Stimulated activated CD4-positive, alpha-beta T cell treated with anti-CD3 and anti-CD28 coated beads, TNF-alpha, amount 100 ng/mL, for 1 hour (primary cell): ENCODE measurements around the gene NCKAP5.

ENCODE experiments used
- DNase-seq, 3 donors: peaks; one replicate each; pipeline ENCODE4 v3.0.0-alpha.2; 2020; ENCODE audit warnings: low read depth in 3 of 3, low spot score in 1 of 3

Gene NCKAP5

DNA sequence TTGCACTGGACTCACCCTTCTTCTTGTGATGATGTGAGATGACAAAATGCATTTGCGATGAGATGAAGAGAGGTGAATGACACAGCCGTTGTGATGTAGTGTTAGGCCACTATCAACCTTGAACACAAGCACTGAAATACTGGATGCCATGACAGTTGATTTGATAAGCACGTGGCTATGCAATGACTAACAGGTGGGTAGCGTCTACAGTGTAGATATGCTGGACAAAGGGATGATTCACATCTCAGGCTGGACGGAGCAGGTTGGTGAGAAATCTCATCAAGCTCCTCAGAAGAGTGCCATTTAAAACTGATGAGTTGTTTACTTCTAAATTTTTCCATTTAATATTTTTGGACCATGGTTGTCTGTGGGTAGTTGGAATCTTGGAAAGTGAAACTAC lies 522.5 kb downstream of the NCKAP5 start:
- DNase-seq: no peak

DNA sequence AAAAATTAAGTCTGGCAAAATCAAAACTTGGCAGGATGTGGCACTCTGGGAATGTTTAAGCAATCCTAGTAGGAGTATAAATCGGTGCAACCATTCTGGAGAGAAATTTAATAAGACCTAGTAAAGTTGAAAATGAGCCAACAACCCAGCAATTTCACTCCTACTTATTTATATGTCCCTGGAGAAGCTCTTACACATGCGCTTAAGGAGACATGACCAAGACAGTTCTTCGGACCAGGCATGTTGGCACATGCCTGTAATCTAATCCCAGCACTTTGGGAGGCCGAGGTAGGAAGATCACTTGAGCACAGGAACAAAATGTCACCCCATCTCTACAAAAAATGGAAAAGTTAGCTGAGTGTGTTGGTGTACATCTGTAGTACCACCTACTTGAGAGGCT lies 523.7 kb downstream of the NCKAP5 start:
- DNase-seq: no peak

DNA sequence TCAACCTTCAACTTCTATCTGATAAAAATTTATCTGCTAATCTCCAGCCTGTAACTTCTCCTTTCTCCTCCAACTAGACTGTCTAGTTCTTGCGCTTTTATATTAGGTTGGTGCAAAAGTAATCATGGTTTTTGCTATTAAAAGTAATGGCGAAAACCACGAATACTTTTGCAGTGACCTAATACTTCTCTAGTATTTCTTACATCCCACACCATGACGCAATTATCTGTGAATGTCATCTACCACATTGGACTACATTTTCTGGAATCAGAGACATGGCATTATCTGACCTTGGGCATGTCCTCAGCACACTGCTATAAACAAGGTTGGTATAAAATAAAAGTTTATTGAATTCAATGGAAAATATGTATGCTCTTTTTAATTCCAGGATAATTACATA lies 528.1 kb downstream of the NCKAP5 start:
- DNase-seq: no peak

DNA sequence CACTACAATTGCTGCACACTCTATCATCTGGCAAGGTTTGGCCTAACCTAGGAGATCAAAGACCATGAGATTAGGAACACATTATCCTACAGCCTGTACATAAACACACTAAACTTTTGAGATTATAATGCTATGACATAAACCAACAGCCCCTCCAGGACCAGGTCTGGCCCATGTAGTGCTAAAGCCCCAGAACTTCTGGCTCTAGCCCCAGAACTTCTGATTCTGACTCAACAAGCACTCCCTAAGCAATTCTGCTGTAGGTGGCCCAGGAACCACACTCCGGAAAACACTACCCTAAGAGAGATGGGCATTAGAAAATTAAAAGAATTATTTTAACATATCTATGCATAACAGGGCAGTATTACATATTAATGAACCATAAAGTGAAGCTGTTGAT lies 528.7 kb downstream of the NCKAP5 start:
- no peak for DNase-seq

DNA sequence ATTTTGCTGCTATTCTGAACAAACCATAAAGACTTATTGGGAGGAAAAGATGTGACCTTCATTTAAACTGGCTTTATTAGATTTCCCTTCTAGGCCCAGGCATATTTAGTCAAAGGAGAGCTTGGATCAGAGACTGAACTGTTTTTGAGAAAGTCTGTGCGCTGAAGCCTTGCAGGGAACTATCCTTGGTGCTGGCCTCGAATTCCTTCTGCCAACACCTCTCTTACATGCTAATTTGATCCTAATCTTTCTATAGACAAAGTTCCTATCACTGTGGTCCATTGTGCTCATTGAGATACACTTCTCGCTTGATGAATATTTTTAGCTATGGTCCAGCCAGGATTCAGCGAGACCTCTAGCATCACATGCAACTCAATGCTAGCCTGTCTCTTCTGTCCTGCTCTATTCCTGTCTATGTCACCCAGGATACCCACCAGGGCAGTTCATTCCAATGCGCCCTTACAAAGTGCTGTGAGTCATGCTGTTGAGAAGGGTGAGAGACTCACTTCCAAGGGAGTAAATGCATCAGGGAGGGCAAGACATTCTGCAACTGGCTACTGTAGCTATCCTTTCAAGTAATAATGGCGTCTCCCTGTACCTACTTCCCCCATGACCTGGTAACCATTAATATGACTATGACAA lies 541.6 kb downstream of the NCKAP5 start:
- DNase-seq: no peak

DNA sequence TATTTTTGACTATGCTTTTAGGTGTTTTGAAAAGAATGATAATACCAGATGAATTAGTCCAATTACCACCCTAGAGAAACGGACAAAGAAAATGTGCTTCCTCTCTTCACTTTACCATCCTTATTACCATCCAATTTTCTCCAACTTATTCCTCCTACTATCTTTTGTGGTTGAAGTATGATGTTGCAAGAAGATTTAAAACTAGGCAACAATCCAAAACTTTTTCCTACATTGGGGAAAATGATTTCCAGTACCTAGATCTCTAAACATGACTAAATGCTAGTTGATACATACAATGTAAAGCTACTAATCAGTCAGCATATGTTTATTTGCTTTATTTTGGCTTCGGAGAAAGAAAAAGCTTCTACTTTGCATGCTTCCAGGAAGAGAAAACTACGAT lies 543.3 kb downstream of the NCKAP5 start:
- no peak for DNase-seq

DNA sequence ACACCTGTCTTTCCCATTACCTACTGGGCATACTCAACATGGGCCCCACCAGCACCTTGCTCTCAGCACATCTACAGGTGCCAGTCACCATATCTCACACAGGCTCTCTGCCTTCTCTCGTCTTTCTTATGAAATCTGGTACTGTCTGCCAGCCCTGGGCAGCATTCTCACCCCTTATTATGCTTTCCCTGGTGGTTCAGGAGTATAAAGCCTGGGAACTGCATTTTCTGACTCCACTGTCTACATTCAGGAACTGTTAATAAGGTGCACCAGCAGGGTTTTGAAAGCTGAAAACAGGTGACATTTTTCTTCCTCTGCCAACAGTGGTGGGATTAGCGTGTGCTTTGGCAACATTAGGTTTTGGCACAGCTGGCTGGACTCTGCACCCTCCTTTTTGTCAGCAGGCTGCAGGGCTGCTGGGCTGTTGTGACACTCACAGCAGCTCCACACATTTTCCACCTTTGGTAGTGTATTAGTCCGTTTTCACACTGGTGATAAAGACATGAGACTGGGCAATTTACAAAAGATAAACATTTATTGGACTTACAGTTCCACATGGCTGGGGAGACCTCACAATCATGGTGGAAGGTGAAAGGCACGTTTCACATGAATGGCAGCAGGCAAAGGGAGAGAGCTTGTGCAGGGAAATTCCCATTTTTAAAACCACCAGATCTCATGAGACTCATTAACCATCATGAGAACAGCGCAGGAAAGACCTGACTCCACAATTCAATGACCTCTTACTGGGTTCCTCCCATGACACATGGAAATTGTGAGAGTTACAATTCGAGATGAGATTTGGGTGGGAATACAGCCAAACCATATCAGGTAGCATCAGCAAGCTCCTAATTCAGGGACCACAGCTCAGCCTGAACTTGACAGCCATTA lies 555.2 kb downstream of the NCKAP5 start:
- no peak for DNase-seq

DNA sequence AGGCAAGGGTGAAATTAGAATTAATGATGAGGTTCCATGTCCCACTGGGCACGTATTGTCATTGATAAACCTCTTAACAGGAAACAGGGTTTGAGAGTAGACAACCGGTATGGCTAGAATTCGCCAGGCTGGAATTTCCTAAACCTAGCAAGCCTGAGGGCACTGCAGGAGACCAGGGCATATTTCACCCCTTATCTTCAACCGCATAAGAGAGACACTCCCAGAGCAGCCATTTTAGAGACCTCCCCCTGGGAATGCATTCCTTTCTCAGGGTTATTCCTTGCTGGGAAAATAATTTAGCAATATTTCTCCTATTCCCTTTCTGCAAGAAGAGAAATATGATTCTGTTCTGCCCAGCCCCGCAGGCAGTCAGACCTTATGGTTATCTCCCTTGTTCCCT lies 563.6 kb downstream of the NCKAP5 start:
- DNase-seq: no peak

DNA sequence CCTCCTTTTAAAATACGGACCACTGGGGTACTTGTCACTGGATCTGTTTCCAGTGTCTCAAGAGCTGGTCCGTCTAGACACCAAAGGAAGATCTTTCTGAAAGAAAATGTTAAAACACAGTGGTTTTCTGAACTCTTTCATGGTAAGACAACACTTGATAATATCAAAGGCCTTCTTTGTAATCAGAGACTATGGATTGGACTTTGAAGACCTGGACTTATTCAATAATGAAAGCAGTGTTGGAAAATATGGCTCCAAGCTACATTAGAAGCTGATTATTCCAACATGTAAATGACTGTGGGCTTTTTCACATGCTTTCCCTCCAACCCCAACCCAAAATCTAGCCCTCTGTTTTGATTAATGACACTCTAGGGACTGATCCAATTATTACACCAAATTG lies 568.8 kb downstream of the NCKAP5 start:
- no peak for DNase-seq

DNA sequence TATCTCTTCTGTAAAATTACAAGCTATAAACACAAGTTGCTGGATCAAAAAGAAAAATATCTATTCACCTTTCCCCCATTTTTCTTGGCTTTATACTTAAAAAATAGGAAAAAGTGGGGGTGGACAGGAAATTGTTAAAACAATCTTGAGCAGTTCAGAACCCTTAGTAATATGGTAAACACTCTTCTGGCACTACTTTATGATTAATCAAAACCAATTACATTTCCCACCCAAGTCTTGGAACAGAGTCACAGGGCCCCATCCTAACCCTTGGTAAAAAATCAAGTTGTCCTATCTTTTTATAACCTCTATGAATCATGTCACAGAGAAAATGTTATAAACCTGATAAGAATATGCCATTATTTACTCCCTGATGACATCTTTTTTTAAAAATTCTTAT lies 570.0 kb downstream of the NCKAP5 start:
- no peak for DNase-seq

DNA sequence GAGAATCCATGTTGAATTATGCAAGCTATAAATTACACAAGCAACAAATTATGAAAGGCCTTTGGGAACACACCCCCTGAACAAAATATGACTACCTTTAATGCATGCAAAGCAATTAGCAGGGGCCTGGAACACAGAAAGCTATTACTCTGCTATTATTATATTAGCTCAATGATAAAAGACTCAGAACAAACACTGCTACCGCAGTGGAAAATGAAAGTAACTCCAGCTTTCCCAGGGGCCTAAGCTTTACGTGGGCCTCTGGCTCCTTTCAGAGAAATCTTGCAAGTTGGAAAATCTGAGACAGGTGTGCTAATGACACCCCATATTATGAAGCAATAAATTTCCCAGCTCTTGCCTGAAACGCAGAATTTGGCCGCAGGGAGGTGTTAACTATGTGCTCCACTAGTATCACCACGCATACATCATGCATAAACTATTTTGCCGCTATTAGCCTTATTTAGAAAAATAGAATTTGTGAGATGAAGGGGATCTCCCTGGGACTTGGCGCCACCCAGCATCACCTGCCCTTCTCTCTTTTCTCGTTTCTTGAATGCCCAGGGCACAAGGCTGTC lies 576.7 kb downstream of the NCKAP5 start:
- DNase-seq: no peak

DNA sequence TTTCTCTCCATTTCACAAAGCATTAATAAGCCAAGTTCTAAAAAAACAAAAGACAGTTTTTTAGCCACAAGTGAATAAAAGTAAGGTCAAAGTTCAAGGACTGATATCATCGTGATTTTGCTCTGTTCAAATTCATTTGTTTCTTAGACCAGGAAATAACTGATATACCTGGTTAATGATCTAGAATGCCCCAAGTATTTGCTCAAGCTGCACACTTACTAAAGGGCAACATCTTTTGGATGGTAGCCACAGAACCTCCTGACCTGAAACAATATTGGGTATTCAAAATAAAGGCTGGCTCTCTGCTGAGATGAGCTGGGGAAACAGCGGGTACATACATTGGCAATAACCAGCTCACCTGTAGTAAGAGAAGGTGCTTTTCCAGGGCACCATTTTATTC lies 583.5 kb downstream of the NCKAP5 start:
- no peak for DNase-seq

DNA sequence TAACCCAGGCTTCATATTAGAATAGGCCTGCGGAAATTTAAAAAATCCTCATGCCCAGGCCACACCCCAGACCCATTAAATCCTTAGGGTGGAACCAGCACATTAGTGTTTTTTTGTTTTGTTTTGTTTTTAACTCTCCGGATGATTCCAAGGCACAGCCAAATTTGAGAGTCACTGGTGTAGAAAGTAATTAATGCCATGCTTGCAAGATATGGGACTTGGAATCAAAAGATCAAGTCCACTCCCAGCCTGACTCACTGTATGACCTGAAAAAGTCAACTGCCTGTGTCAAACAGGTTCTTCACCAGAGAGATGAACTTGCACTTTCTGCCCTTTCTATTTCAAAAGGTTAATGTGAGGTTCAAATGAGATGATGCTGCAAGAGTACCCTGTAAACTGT lies 588.0 kb downstream of the NCKAP5 start:
- no peak for DNase-seq

DNA sequence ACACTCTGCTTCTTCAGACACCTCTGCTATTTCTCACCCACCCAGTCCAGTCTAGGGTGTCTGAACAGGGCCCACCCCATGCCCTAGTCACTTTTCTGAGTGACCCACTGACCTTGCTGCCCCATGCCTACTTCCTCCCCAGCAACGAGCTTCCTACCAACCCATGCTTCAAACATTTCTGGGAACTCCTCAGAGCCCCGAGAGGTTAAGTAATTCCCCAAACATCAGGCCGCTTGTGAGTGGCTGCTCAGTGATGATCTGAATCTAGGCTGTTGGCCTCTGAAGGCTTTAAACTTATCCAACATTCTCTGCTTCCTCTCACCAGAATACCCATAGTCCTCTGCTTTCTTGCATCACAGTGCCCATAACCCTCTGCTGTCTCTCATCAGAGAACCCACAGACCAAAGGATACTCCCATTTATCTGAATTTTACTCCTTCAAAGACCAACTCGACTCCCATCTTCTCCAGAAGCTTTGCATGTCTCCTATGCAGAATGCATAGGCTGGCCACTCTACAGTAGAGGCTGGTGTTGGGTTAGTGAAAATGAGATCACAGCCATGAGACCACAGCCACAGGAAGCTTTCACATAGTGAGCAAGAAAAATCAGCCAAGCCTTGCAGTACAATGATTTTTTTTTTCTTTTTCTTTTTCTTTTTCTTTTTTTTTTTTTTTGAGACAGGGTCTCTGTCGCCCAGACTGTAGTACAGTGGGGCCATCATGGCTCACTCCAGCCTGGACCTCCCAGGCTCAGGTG lies 588.7 kb downstream of the NCKAP5 start:
- no peak for DNase-seq

DNA sequence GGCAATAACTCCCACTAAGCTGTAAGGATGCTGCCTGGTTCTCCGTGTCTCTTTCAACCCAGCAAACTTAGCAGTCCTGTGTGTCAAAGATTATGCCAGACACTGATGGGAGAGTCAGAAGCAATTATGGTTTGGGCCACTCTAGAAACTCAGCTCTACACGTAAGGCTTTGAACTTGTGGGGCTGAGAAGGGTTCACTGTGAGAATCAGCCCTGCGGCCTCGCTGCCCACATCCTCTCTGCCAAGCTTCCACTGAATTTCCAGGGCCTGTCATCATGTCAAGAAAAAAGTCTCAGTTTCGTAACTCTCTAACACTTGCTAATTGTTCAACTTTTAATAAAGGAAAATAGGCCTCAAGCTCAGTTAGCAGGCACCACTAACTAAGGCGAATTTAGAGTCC lies 589.4 kb downstream of the NCKAP5 start:
- DNase-seq: no peak

DNA sequence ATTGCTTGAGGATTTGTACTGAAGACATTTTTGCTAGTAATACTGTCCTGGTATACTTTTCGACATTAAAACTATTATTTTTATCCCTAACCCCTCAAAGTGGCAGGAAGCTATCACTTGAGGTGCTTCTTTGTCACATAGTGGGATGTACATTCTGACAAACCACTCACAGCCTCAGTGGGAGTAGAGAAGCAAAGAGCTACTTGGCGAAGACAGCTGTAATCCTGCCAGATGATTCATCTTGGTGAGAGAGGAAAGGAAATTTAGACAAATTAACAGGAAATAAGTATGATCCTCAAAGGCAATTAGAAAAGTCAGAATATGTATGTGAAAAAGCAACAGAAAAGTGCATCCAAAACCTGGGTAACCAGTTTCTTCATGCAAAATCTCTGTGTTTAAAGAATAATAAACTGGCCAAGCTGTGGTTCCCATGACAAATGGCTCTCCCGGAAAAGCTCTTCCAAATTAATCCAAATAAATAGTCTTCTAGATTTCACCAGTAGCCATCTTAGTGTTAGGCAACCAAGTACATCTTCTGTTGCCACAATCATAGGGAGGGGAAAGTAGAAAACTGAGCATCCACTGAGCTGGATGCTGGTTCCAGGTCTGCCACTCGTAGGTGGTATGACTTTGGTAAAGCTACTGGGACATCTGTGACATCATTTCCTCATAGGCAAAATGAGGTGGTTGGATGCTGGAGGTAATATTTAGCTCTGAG lies 590.3 kb downstream of the NCKAP5 start:
- DNase-seq: no peak

DNA sequence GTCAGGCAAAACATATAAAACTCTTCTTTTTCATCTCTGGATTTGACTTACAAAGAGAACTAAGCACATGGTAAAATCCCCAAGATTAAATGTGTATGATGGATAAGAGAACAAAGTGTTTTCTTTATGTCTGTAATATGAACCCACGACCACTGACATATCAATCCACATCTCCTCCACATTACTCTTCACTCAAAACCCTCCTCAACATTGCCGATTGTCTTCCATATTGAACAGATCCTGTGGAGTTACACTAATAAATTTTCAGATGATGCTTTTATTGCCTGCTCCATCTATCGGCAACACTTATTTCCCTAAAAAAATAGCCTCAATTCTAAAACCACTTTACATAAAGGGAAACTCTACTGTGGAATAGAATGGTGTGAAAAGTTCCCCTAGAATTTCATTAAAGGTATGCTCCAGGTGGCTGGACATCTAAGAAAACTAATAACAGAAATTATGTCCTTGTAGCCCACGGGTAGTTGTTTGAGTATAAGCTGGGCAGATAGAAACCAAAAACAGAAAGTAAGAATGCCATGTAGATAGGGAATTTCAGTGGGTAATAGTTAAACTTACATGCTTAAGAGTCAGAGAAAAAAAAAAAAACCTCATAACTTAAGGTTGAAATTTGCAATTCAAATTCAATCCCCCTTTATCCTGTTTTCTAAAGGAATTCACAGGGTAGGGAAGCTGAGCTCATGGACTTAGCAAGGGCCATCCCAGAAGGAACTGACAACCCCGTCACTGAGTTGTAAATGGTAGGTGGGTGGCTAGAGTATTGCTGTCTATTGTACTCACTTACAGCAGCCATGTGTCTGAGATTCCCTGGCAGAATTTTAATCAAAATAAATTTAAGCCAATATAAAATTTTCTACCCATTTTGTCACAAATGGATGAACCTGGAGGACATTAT lies 592.8 kb downstream of the NCKAP5 start:
- DNase-seq: no peak

DNA sequence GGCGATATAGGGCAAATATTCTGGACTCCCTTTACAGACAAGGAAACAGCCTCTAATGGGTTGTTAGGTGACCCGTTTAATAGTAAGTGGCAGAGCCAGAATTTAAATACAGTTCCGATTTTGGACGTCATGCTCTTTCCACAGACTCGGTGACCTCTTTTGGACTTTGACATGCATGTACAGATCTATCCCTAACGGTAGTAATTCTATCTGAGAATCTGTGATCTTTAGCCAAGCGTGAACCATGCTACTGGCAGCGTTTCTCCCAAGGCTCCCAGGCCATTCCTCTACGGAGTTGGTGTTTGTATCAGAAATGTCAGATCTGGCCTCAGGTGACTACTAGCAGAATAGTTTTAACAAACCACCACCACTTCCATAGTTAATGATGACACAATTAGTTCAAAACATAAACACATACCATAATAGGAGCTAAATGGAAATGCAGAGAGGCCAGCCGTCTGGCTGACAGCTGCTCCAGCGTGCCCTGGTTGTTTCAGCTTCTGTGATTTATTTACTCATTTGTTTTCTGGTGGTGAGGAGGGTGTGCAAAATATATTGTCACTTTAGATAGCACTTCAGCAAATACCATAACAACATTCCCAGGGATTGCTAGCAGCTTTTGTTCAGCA lies 593.7 kb downstream of the NCKAP5 start:
- no peak for DNase-seq

DNA sequence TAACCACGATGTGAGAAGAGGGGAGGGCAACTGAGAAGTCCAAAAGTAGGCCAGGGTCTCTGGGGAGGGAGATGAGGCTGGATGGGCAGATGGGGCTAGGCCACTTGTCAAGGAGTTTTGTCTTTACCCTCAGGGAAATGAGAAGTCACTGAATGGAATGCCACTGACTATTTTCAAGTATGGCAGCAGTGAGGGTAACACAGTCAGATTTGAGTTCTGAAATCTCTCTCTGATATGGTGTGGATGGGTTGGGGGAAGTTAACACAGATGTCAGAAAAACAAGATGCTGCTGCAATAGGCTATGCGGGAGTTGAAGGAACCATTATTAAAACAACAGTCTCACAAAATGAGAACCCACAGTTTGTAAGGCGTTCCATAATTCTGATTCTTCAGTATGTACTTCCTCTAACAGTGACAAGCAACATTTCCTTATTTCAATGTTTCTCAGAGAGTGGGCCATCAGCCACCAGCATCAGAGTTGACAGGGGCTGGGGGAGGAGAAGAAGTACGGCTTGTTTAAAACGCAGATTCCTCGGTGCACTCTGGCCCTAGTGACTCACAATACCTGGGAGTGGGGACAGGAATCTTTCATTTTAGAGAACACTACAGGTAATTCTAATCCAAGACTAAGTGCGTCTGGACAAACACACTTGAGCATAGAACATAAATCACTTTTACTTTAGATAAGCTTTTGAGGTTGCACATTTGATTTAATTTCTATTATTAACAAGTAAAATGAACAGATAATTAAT lies 596.8 kb downstream of the NCKAP5 start:
- DNase-seq: no peak
